GM18517 (cell line): Measurements from ENCODE around the gene LARP4.
"Not testable (repeated sequence)": the region's sequence is repeated elsewhere in the genome, so short reads cannot be mapped to it uniquely, and the experiment has no call there.

ENCODE experiments used
- ATAC-seq: cut with Tn5 transposase; IDR thresholded peaks from one replicate; pipeline ENCODE4 v1.9.1; 2021; ENCODE audit warnings: mild to moderate bottlenecking, moderate library complexity; ENCODE audit not compliant: unreplicated experiment

The LARP4 gene

GRCh38 chr12:50477241-50477832 lies 76.7 kb downstream of the LARP4 start:
- no peak for ATAC-seq

DNA sequence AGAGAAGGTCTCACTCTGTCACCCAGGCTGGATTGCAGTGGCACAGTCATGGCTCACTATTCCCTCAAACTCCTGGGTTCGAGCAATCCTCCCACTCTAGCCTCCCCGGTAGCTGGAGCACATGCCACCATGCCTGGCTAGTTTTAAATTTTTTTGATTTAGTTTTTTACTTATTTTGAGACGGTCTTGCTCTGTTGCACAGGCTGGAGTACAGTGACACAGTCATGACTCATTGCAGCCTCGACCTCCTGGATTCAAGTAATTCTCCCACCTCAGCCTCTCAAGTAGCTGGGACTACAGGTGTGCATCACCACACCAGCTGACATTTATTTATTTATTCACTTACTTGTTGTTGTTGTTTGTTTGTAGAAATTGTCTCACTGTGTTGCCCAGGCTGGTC lies 81.9 kb downstream of the LARP4 start:
- no peak for ATAC-seq

DNA sequence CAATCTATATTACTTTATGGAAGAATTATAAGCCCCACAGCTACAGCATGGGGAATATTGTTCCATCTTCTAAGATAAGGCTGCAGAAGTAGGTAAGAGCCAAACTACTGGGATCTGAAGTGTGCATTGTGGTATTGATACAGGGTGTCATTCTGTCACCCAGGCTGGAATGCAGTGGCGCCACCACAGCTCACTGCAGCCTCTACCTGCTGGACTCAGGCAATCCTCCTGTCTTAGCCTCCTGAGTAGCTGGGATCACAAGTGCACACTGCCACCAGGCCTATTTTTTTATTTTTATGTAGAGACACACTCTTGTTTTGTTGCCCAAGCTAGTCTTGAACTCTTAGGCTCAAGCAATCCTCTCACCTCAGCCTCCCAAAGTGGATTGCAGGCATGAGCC lies 82.8 kb downstream of the LARP4 start:
- no peak for ATAC-seq

- no peak for ATAC-seq
These were observed 88.1 kb downstream of the LARP4 start for GRCh38 chr12:50488801-50489200.

DNA sequence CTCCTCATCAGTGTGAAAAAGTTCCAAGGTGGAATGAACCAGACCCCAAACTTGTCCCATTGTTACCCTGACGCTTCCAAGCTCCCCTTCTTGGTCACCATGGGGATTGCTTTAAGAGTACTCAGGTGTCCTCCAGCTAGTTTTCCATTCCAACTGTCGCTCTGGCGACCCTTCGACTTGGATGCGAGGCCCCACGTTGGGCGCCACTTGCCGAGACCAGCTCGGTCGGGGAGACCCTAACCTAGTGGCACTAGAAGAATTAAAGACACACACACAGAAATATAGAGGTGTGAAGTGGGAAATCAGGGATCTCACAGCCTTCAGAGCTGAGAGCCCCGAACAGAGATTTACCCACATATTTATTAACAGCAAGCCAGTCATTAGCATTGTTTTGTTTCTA lies 97.4 kb downstream of the LARP4 start:
- ATAC-seq, result not testable (repeated sequence)

DNA sequence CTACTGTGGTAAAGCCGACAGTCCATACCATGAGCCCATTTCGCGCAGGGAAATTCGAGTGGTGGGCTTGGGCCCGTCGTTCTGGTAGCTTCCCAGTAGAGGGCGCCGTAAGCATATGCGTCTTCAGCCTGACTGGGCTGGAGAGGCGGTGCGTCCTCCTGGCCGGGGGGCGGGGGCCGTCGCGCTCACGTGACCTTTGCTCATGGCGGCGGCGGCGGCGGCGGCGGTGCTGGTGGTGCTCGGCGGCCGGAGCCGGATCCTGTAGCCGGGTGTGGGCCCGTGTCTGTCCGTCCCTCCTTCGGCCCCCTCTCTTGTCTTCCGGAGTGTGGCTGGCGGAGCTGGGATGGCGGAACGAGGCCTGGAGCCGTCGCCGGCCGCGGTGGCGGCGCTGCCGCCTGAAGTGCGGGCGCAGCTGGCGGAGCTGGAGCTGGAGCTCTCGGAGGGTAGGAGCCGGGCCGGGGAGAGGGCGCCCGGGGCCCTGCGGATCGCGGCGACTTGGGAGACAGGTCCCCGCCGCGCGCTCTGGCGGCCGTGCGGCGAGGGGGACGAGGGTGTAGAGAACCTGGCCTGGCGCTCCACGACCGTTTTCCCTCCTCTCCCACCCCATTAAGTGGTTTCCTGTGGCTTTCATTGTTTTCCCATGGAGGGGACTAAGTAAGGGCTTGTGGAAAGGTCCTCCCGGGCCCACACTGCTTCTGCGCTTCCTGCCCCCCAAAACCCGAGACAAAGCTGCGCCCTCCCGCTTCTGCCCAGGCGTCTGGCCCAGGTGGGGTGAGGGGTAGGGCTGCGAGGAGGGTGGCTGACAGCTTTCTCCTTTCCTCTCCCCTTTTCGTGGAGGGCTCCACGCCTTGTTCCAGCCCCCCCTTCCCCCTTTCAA lies 104.4 kb downstream of the LARP4 start, which contains the start of gene DIP2B:
TSS of gene DIP2B (plus strand) at position 188 of the 877 bp plus-strand sequence. CDS start at position 344, 156 bp downstream.
- ATAC-seq, result peak; percentile 82

- ATAC-seq, result no peak
These were observed 105.2 kb downstream of the LARP4 start for GRCh38 chr12:50505675-50506530.

GRCh38 chr12:50506753-50507473 lies 106.2 kb downstream of the LARP4 start:
- no peak for ATAC-seq

DNA sequence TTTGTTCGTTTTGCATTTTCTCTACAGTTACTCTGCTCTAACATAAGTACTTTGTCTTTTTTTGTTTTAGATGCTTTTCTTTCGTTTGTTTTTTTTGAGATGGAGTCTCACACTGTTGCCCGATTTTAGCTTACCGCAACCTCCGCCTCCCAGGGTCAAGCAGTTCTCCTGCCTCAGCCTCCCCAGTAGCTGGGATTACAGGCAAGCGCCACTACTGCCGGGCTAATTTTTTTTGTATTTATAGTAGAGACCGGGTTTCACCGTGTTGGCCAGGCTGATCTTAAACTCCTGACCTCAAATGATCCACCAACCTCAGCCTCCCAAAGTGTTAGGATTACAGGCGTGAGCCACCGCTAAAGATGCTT lies 106.8 kb downstream of the LARP4 start:
- ATAC-seq, result no peak

- no peak for ATAC-seq
These were observed 107.2 kb downstream of the LARP4 start for GRCh38 chr12:50507930-50508329.

- ATAC-seq, result no peak
These were observed 107.7 kb downstream of the LARP4 start for GRCh38 chr12:50508414-50508813.

GRCh38 chr12:50508970-50509663 lies 108.4 kb downstream of the LARP4 start:
- ATAC-seq, result no peak

DNA sequence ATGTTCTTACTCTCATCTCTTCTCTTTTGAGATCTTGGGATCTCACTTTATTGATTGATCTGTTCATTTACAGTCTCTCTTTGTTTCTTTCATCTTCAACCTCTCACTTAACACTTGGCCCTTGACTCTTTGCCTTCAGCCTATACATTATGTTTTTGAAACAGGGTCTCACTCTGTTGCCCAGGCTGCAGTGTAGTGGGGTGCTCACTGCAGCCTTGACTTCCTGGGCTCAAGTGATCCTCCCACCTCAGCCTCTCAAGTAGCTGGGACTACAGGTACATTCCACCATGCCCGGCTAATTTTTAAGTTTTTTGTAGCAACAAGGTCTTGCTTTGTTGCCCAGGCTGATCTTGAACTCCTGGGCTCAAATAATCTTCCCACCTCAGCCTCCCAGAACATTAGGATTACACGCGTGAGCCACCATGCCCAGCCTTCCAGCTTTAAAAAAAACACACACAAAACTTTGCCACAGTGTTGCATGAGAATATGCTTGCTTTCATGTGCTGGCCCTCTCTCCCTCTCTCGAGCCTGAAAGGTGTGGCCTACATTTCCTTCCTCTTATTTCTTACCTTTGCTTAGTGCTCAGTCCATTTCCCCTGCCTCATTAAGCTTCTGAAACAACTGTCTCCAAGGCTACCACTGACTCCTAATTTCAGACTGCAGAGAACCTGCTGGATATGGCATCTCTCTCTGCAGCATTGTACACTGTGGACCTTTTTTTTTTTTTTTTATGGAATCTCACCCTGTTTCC lies 114.0 kb downstream of the LARP4 start:
- no peak for ATAC-seq

- no peak for ATAC-seq
These were observed 114.9 kb downstream of the LARP4 start for GRCh38 chr12:50515587-50515986.

GRCh38 chr12:50517421-50518048 lies 116.8 kb downstream of the LARP4 start:
- ATAC-seq, result peak; percentile 78

DNA sequence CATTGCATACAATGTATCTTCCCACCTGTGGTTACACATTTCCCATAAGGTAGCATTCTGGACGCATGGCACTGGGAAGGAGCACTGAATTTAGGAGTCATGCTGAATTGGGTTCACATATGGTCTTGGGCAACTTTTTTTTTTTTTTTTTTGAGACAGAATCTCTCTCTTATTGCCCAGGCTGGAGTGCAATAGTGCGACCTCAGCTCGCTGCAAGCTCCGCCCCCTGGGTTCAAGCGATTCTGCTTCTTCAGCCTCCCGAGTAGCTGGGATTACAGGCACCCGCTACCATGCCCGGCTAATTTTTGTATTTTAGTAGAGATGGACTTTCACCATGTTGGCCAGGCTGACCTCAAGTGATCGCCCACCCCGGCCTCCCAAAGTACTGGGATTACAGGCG lies 117.4 kb downstream of the LARP4 start:
- ATAC-seq, result no peak

- ATAC-seq, result no peak
These were observed 118.7 kb downstream of the LARP4 start for GRCh38 chr12:50519353-50519752.

- no peak for ATAC-seq
These were observed 119.9 kb downstream of the LARP4 start for GRCh38 chr12:50520416-50521207.
